Lower lobe of right lung (tissue), 2 donors: ENCODE data around the gene THSD4. TPM values are rescaled to one million over a fixed set of nuclear protein-coding genes. Genes with fewer than 3 reads are reported as not detected.

Experiments used
- ATAC-seq, 2 donors: fragments of 200-7000 bp; cut with Tn5 transposase; one replicate each; pipeline ENCODE4 v1.9.1; 2020 to 2022; ENCODE audit warnings: mild to moderate bottlenecking in 2 of 2, moderate library complexity in 2 of 2
- DNase-seq: peaks from one replicate; pipeline ENCODE4 v3.0.0-alpha.2; 2020
- H3K27ac ChIP-seq: fragments of 200-600 bp; one replicate; pipeline ENCODE4 v1.8.0; 2022
- H3K27me3 ChIP-seq: fragments of 200-600 bp; one replicate; pipeline ENCODE4 v1.8.0; 2022; ENCODE audit warnings: low read depth
- H3K36me3 ChIP-seq: fragments of 200-600 bp; one replicate; pipeline ENCODE4 v1.8.0; 2022; ENCODE audit warnings: mild to moderate bottlenecking
- H3K4me1 ChIP-seq: fragments of 200-600 bp; one replicate; pipeline ENCODE4 v1.8.0; 2022
- H3K4me3 ChIP-seq: fragments of 200-600 bp; one replicate; pipeline ENCODE4 v1.8.0; 2022; ENCODE audit warnings: mild to moderate bottlenecking
- H3K9me3 ChIP-seq: fragments of 200-600 bp; one replicate; pipeline ENCODE4 v1.8.0; 2022
- intact Hi-C: fragments of 100-400 bp; cut with DNase I; formaldehyde crosslinking; loops from one replicate; pipeline ENCODE4 v1.11.0; 2022
- total RNA-seq: library from RNA; stranded (reverse); fragmentation: NEBNext Ultra II Directional; extraction: Animal tissue kit (Norgen Biotek cat#: 25700); gene quantifications from one replicate; pipeline ENCODE4 v1.2.1, GENCODE V29; 2021
- TF ChIP-seq, protein P1 (sequence below): fragments of 200-600 bp; IDR thresholded peaks from one replicate; pipeline ENCODE4 v1.8.0; 2022; ENCODE audit warnings: antibody characterized with exemption, mild to moderate bottlenecking
- donor health status: DM: no; HTN: yes; CAD: no; lungs with severe emphysema.

Gene THSD4
- total RNA-seq, 1 donor from 2014 or later = 18.2 TPM

GRCh38 chr15:71630475-71630809, 515.2 kb downstream of the THSD4 start:
- no peaks in the 10 kb centered on the region for H3K9me3 ChIP-seq
- ATAC-seq = no peak
- no peak overlapping the region for H3K4me3 ChIP-seq
- TF ChIP-seq, protein P1, sequence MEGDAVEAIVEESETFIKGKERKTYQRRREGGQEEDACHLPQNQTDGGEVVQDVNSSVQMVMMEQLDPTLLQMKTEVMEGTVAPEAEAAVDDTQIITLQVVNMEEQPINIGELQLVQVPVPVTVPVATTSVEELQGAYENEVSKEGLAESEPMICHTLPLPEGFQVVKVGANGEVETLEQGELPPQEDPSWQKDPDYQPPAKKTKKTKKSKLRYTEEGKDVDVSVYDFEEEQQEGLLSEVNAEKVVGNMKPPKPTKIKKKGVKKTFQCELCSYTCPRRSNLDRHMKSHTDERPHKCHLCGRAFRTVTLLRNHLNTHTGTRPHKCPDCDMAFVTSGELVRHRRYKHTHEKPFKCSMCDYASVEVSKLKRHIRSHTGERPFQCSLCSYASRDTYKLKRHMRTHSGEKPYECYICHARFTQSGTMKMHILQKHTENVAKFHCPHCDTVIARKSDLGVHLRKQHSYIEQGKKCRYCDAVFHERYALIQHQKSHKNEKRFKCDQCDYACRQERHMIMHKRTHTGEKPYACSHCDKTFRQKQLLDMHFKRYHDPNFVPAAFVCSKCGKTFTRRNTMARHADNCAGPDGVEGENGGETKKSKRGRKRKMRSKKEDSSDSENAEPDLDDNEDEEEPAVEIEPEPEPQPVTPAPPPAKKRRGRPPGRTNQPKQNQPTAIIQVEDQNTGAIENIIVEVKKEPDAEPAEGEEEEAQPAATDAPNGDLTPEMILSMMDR = no peak
- DNase-seq = no peak
- H3K4me1 ChIP-seq = no peaks in the 10 kb centered on the region
- H3K27me3 ChIP-seq = no peaks in the 10 kb centered on the region
- intact Hi-C loops = no loop called here
- no peak overlapping the region for H3K27ac ChIP-seq
- H3K36me3 ChIP-seq = no peaks in the 10 kb centered on the region

GRCh38 chr15:71632576-71633195, 517.4 kb downstream of the THSD4 start:
- intact Hi-C loops = no loop called here
- Histone ChIP-seq H3K36me3 (no peaks in the 10 kb centered on the region), H3K27me3 (no peaks in the 10 kb centered on the region), H3K27ac (no peak overlapping the region), H3K9me3 (no peaks in the 10 kb centered on the region), H3K4me1 (no peaks in the 10 kb centered on the region), H3K4me3 (no peak overlapping the region)
- TF ChIP-seq, protein P1 = no peak
- no peak for ATAC-seq
- no peak for DNase-seq

- Histone ChIP-seq H3K36me3 (no peaks in the 10 kb centered on the region), H3K9me3 (no peaks in the 10 kb centered on the region), H3K27me3 (no peaks in the 10 kb centered on the region), H3K27ac (no peak overlapping the region), H3K4me1 (no peaks in the 10 kb centered on the region), H3K4me3 (no peak overlapping the region)
- DNase-seq (no peak), ATAC-seq (no peak)
- TF ChIP-seq, protein P1 = no peak
- intact Hi-C loops = no loop called here
These were observed 519.7 kb downstream of the THSD4 start for GRCh38 chr15:71634820-71635560.

DNA sequence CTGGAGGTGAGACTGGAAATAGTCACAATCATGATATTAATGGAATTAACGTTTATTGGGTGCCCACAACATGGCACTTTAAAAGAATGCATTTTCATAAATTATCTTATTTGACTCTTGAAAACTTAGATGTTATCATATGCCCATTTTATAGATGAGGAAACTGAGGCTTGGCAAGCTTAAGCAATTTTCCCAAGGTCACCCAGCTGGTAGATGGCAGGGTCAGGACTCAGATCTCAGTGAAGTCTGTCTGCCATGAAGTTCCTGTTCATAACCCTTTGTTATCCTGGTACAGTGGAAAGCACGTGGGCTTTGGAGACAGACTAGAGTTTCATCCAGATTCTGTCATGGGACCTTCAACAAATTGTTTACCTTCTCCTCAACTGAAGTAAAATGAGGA, 520.5 kb downstream of the THSD4 start:
- H3K4me1 ChIP-seq = no peaks in the 10 kb centered on the region
- H3K27me3 ChIP-seq = no peaks in the 10 kb centered on the region
- DNase-seq (no peak), ATAC-seq (no peak)
- H3K9me3 ChIP-seq = no peaks in the 10 kb centered on the region
- no peaks in the 10 kb centered on the region for H3K36me3 ChIP-seq
- no peak overlapping the region for H3K27ac ChIP-seq
- intact Hi-C loops = no loop called here
- H3K4me3 ChIP-seq = no peak overlapping the region
- TF ChIP-seq, protein P1 = no peak

DNA sequence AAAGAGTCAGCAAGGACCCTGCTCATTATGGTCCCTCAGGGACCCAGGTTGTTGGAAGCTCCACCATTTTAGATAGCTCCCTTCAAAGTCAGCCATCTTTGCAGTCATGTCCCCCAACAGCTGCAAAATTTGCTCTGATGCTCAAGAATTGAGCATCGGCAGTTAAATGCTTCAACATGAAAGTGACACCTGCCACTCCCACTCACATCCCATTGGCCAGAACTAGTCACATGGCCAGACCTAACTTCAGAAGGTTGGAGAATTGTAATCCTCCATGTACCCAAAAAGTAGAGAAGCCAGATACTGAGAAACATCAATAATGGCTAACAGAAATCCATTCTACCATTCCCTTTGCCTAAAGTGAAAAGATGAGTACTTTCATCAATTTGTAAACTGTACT, 523.6 kb downstream of the THSD4 start:
- DNase-seq (no peak), ATAC-seq (no peak)
- no peak overlapping the region for H3K27ac ChIP-seq
- no peaks in the 10 kb centered on the region for H3K36me3 ChIP-seq
- TF ChIP-seq, protein P1 = no peak
- H3K27me3 ChIP-seq = no peaks in the 10 kb centered on the region
- H3K4me1 ChIP-seq = no peaks in the 10 kb centered on the region
- H3K4me3 ChIP-seq = no peak overlapping the region
- intact Hi-C loops = no loop called here
- no peaks in the 10 kb centered on the region for H3K9me3 ChIP-seq
